ENCODE measurements around the gene SCN9A.

GRCh38 chr2:166419616-166419934 lies 43.8 kb upstream of the SCN9A start:
- TF ChIP-seq POLR2A (IDR thresholded peaks at IDR 0.05) (no peak), CTCF (IDR thresholded peaks at IDR 0.05) (no peak), EP300 (IDR thresholded peaks at IDR 0.05) (no peak)
